Stomach (tissue), 4 donors: ENCODE data around the gene ETNPPL.

Experiments used
- CTCF ChIP-seq, 7 experiments: fragments of 450-650 bp in 4 of 7; fragments of 200-600 bp in 3 of 7; sonication (generic) in 3 of 7; IDR thresholded peaks; one replicate each; pipeline ENCODE4 v1.5.1; 2016 to 2019; ENCODE audit warnings: antibody characterized with exemption in 7 of 7, control low read depth in 2 of 7, mild to moderate bottlenecking in 1 of 7
- POLR2AphosphoS5 ChIP-seq, 3 donors: sonication (generic); formaldehyde crosslinking; IDR thresholded peaks; one replicate each; pipeline ENCODE4 v1.6.1; 2016; ENCODE audit warnings: antibody characterized with exemption in 3 of 3

GRCh38 chr4:108772402-108772801 is 9.5 kb upstream of the ETNPPL start:
- TF ChIP-seq CTCF (IDR thresholded peaks at IDR 0.05) (no peak), POLR2AphosphoS5 (IDR thresholded peaks at IDR 0.05) (no peak)
